ENCODE results near the gene MR1. TPM values are rescaled to one million over a fixed set of nuclear protein-coding genes. Genes with fewer than 3 reads are reported as not detected.

The MR1 gene
- total RNA-seq (2014; rRNA removed; shearing (Covaris generic); ENCODE audit: low replicate concordance): 6.1 and 13.3 TPM in 2 replicates

DNA sequence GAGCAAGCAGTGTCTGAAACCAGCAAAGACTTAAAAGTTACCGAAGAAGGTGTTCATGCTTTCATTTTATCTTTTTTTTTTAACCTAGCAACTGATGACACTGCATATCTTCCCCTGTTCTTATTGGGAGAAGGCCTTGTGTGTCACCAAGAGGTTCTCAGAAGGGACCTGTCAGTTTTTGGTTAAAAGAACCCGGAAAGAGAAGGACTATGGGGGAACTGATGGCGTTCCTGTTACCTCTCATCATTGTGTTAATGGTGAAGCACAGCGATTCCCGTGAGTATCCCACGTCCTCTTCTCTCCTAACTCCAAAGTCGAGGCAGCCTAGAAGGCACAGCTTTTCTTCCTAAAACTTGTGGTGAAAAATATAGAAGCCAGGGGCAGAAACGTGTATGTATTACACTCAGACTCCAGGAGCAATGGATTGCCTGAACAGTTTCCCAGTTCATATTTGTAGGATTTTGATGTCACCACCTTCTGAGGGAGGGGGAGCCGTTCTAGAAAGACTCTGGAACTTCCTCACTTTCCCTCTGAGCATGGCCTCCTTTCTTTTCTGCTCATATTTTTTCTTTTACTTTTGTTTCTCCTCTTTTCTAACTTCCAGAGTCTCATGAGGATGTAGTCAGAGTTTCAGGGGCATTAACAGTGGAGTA lies at the start of gene MR1:
TSS of gene MR1 (plus strand) at position 185 of the 653 bp plus-strand sequence. CDS start at position 210, 25 bp downstream.
- peak; percentile 87 for DNase-seq (ENCODE audit: low read depth)
- in situ Hi-C loops (cut with HindIII; ENCODE audit: low pct_unique_long_range_greater_than_20kb, low sequenced_read_pairs): no loop called here

GRCh38 chr1:180988253-180988752 lies 45.5 kb upstream of the MR1 start:
- in situ Hi-C loops (cut with HindIII; ENCODE audit: low pct_unique_long_range_greater_than_20kb, low sequenced_read_pairs): no loop called here
- peak; percentile 15 for DNase-seq (ENCODE audit: low read depth)

DNA sequence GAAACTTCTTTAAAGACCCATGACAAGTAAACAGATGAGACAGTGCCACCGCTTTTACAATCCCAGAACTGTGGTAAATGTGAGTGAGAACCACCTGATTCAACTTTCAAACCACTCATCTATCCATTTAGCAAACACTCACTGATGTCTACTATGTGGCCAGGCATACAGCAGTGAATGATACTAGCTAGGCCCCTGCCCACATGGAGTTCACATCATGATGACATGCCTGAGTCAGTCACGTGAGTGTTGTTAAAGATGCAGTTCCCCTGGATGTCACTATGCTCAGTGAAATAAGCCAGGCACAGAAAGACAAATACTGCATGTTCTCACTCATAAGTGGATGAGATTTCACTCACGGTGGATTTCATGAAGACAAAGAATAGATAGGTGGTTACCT lies 39.5 kb upstream of the MR1 start:
- in situ Hi-C loops (cut with HindIII; ENCODE audit: low pct_unique_long_range_greater_than_20kb, low sequenced_read_pairs): no loop called here
- no peak for DNase-seq (ENCODE audit: low read depth)

GRCh38 chr1:180997843-180998504 lies 35.8 kb upstream of the MR1 start:
- in situ Hi-C loops (cut with HindIII; ENCODE audit: low pct_unique_long_range_greater_than_20kb, low sequenced_read_pairs): no loop called here
- no peak for DNase-seq (ENCODE audit: low read depth)

DNA sequence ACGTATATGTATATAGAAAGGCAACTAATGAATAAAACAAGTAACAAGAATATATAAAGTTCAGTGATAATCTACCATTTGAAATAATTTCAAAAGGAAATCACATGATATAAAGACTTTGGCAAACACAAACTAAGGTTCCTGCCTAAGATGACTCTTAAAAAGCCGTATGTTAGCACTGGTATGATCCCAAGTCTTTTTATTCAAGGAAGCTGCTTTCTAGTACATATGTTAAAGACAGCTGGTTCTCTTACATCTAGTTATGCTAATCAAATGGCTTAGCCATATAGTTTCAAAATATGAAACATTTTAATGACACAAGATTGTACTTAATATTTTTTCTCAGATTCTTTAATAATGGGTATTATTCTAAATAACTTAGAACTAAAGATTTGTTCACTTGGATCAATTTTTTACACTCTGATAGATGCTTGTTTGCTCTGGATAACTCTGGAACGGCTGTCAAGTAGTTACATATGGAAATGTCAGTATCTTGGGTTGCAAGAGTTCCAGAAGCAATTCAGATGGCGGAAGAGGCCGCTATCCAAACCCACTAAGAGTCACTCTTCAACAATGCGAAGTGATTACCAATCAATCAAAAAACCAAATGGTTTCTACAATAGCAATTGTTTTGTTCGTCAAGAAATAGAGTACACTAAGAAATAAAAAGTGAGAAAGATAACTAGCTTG lies 32.5 kb upstream of the MR1 start:
- no peak for DNase-seq (ENCODE audit: low read depth)
- in situ Hi-C loops (cut with HindIII; ENCODE audit: low pct_unique_long_range_greater_than_20kb, low sequenced_read_pairs): no loop called here

GRCh38 chr1:181002582-181003172 lies 31.1 kb upstream of the MR1 start:
- in situ Hi-C loops (cut with HindIII; ENCODE audit: low pct_unique_long_range_greater_than_20kb, low sequenced_read_pairs): no loop called here
- DNase-seq (ENCODE audit: low read depth): no peak

- in situ Hi-C loops (cut with HindIII; ENCODE audit: low pct_unique_long_range_greater_than_20kb, low sequenced_read_pairs): no loop called here
- no peak for DNase-seq (ENCODE audit: low read depth)
These were observed 23.0 kb upstream of the MR1 start for GRCh38 chr1:181010789-181011188.

- in situ Hi-C loops (cut with HindIII; ENCODE audit: low pct_unique_long_range_greater_than_20kb, low sequenced_read_pairs): no loop called here
- DNase-seq (ENCODE audit: low read depth): no peak
These were observed 22.2 kb upstream of the MR1 start for GRCh38 chr1:181011301-181012202.

GRCh38 chr1:181012203-181012745 lies 21.5 kb upstream of the MR1 start:
- in situ Hi-C loops (cut with HindIII; ENCODE audit: low pct_unique_long_range_greater_than_20kb, low sequenced_read_pairs): no loop called here
- no peak for DNase-seq (ENCODE audit: low read depth)

GRCh38 chr1:181013144-181013543 lies 20.6 kb upstream of the MR1 start:
- in situ Hi-C loops (cut with HindIII; ENCODE audit: low pct_unique_long_range_greater_than_20kb, low sequenced_read_pairs): no loop called here
- no peak for DNase-seq (ENCODE audit: low read depth)

GRCh38 chr1:181014477-181015250 lies 19.1 kb upstream of the MR1 start:
- no peak for DNase-seq (ENCODE audit: low read depth)
- in situ Hi-C loops (cut with HindIII; ENCODE audit: low pct_unique_long_range_greater_than_20kb, low sequenced_read_pairs): no loop called here

GRCh38 chr1:181015251-181015615 lies 18.6 kb upstream of the MR1 start:
- DNase-seq (ENCODE audit: low read depth): no peak
- in situ Hi-C loops (cut with HindIII; ENCODE audit: low pct_unique_long_range_greater_than_20kb, low sequenced_read_pairs): no loop called here

DNA sequence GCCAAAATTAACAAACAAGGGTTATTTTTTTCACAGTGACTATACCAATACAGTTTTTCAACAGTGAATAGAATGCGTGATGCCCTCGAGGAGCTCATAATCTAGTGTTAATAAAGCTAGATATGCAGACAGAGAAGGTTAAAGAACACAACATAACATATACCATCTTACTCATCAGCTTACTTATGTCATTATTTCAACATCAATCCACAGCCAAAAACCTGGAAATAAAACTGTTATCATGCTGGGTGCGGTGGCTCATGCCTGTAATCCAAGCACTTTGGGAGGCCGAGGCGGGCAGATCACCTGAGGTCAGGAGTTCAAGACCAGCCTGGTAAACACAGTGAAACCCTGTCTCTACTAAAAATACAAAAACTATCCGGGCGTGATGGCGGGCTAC lies 17.2 kb upstream of the MR1 start:
- in situ Hi-C loops (cut with HindIII; ENCODE audit: low pct_unique_long_range_greater_than_20kb, low sequenced_read_pairs): no loop called here
- no peak for DNase-seq (ENCODE audit: low read depth)

DNA sequence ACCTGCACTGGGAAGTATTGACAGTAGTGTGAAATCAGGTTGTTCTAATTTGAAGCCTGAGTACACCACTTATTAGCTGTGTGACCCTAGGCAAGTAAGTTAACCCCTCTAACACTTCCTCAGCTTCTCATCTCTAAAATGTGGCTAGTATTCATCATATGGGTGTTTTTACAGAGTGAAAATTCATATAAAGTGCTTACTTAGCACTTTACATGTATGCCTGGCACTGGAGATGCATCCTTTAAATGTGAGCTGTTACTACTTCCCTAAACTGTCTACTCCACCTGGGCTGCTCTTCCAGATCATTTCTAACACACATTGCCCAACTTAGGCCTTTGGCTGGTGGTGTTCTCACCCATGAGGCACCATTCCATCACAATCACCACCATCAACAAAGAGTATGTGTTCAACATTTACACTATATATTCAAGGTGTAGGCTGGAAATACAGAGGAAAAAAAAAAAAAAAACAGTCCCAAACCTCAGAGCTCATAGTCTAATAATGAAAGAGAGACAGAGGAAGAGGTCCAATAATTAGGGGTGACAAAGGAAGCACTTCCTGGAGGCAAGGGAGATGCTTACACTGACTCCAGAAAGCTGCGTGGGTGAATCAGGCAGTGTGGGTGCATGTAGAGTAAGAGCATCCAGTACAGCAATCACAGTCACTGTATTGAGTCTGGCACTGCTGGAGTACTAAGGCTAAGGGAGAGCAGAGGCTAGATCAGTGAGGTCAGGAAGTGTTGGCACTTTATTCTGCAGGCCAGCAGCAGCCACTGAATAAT lies 14.7 kb upstream of the MR1 start:
- in situ Hi-C loops (cut with HindIII; ENCODE audit: low pct_unique_long_range_greater_than_20kb, low sequenced_read_pairs): no loop called here
- no peak for DNase-seq (ENCODE audit: low read depth)

DNA sequence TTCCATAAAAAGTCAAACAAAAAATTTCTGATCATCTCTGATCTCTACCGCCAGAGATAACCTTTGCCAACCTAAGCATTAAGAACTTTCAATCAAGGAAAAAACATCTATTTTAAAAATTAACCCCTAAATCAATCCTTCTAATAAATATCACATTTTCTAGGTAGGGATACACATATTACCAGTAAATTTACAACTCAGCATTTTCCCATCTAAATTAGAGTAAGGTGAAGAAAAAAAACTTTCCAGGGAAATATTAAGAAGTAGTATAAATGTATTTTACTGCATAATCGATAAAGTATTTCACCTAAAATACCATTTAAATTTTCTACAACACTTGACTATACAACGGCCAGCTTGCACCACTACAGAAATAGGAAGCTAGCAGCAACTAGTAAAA lies 12.6 kb upstream of the MR1 start:
- DNase-seq (ENCODE audit: low read depth): no peak
- in situ Hi-C loops (cut with HindIII; ENCODE audit: low pct_unique_long_range_greater_than_20kb, low sequenced_read_pairs): no loop called here

GRCh38 chr1:181021811-181022434 lies 11.9 kb upstream of the MR1 start:
- DNase-seq (ENCODE audit: low read depth): peak; percentile 43
- in situ Hi-C loops (cut with HindIII; ENCODE audit: low pct_unique_long_range_greater_than_20kb, low sequenced_read_pairs): no loop called here

All from Caki2 (cell line).